ENCODE measurements around the gene ZBP1. TPM values are rescaled to one million over a fixed set of nuclear protein-coding genes. Genes with fewer than 3 reads are reported as not detected.
A peak's percentile ranks its signal among the peaks of the same experiment; 100 is the strongest.

Gene ZBP1
- polyA plus RNA-seq, 5 donors: 0.08 to 0.37 (median 0.13) TPM

- no peak for DNase-seq
These were observed 38.7 kb upstream of the ZBP1 start for GRCh38 chr20:57658833-57659516.

GRCh38 chr20:57658447-57658832 lies 38.2 kb upstream of the ZBP1 start:
- no peak for DNase-seq

- no peak for DNase-seq
These were observed 37.6 kb upstream of the ZBP1 start for GRCh38 chr20:57657535-57658446.

GRCh38 chr20:57656821-57657534 lies 36.8 kb upstream of the ZBP1 start:
- no peak for DNase-seq

- no peak for DNase-seq
These were observed 36.1 kb upstream of the ZBP1 start for GRCh38 chr20:57656252-57656820.

GRCh38 chr20:57655809-57656155 lies 35.6 kb upstream of the ZBP1 start:
- DNase-seq: no peak

- DNase-seq: no peak
These were observed 35.0 kb upstream of the ZBP1 start for GRCh38 chr20:57654998-57655808.

- DNase-seq: peak; percentile 59 to 72
These were observed 34.3 kb upstream of the ZBP1 start for GRCh38 chr20:57654363-57654997.

- no peak for DNase-seq
These were observed 33.7 kb upstream of the ZBP1 start for GRCh38 chr20:57653910-57654309.

- DNase-seq: no peak
These were observed 33.3 kb upstream of the ZBP1 start for GRCh38 chr20:57653546-57653900.

GRCh38 chr20:57652606-57653545 lies 32.6 kb upstream of the ZBP1 start:
- DNase-seq: no peak

GRCh38 chr20:57651881-57652605 lies 31.8 kb upstream of the ZBP1 start:
- no peak for DNase-seq

- DNase-seq: no peak
These were observed 30.7 kb upstream of the ZBP1 start for GRCh38 chr20:57650756-57651483.

GRCh38 chr20:57650266-57650665 lies 30.0 kb upstream of the ZBP1 start:
- DNase-seq: no peak

GRCh38 chr20:57649617-57650015 lies 29.4 kb upstream of the ZBP1 start:
- DNase-seq: no peak

GRCh38 chr20:57648878-57649616 lies 28.8 kb upstream of the ZBP1 start:
- no peak for DNase-seq

GRCh38 chr20:57647933-57648785 lies 27.9 kb upstream of the ZBP1 start:
- no peak for DNase-seq

Data from right lung (tissue), 5 donors.